ENCODE data around the gene NPAS3.

GRCh38 chr14:33733310-33733709 lies 794.6 kb downstream of the NPAS3 start:
- TF ChIP-seq CEBPB (IDR thresholded peaks at IDR 0.05) (no peak), POLR2A (IDR thresholded peaks at IDR 0.05; ENCODE audit: low read length) (no peak), CTCF (IDR thresholded peaks at IDR 0.05) (no peak), RNF2 (IDR thresholded peaks at IDR 0.05; ENCODE audit: borderline replicate concordance, low read depth) (no peak), REST (IDR thresholded peaks at IDR 0.05) (no peak), USF2 (IDR thresholded peaks at IDR 0.05) (no peak), JUN (IDR thresholded peaks at IDR 0.05) (no peak), NFE2L2 (conservative IDR thresholded peaks at IDR 0.05; ENCODE audit: low read length) (no peak), E2F6 (IDR thresholded peaks at IDR 0.05; ENCODE audit: borderline replicate concordance, low read depth) (no peak), HMGXB4 (CRISPR knock-in tag; IDR thresholded peaks at IDR 0.05; ENCODE audit: borderline replicate concordance) (no peak)

Data from A549 (cell line).